NCI-H2196 (cell line): ENCODE measurements around the gene RBL1.
"Not testable (repeated sequence)": the region's sequence is repeated elsewhere in the genome, so short reads cannot be mapped to it uniquely, and the experiment has no call there.

Experiments
- DNase-seq: peaks from one replicate; lab custom pipeline; 2025; ENCODE audit not compliant: unreplicated experiment; lab: John Stamatoyannopoulos, UW

Gene RBL1

GRCh38 chr20:37075932-37076685, 19.7 kb downstream of the RBL1 start:
- DNase-seq = no peak

GRCh38 chr20:37072293-37073196, 23.3 kb downstream of the RBL1 start:
- no peak for DNase-seq

DNA sequence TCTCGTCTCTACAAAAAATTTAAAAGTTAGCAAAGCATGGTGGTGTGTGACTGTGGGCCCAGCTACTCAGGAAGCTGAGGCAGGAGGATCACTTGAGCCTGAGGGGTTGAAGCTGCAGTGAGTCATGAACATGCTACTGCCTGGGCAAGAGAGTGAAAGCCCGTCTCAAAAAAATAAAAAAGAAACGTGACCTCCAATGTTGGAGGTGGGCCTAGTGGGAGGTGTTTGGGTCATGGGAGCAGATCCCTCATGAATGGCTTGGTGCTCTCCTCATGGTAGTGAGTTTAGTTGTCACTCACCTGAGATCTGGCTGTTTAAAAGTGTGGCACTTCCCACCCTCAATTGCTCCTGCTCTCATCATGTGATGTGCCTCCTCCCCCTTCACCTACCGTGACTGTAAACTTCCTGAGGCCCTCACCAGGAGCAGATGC, 24.3 kb downstream of the RBL1 start:
- DNase-seq = no peak

DNA sequence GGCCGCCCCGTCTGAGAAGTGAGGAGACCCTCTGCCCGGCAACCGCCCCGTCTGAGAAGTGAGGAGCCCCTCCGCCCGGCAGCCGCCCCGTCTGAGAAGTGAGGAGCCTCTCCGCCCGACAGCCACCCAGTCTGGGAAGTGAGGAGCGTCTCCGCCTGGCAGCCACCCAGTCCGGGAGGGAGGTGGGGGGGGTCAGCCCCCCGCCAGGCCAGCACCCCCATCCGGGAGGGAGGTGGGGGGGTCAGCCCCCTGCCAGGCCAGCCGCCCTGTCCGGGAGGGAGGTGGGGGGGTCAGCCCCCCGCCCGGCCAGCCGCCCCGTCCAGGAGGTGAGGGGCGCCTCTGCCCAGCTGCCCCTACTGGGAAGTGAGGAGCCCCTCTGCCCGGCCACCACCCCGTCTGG, 26.2 kb downstream of the RBL1 start:
- DNase-seq = not testable (repeated sequence)

- DNase-seq = no peak
Observed at GRCh38 chr20:37066168-37066567, 29.6 kb downstream of the RBL1 start.

- no peak for DNase-seq
Observed at GRCh38 chr20:37055276-37055675, 40.5 kb downstream of the RBL1 start.

DNA sequence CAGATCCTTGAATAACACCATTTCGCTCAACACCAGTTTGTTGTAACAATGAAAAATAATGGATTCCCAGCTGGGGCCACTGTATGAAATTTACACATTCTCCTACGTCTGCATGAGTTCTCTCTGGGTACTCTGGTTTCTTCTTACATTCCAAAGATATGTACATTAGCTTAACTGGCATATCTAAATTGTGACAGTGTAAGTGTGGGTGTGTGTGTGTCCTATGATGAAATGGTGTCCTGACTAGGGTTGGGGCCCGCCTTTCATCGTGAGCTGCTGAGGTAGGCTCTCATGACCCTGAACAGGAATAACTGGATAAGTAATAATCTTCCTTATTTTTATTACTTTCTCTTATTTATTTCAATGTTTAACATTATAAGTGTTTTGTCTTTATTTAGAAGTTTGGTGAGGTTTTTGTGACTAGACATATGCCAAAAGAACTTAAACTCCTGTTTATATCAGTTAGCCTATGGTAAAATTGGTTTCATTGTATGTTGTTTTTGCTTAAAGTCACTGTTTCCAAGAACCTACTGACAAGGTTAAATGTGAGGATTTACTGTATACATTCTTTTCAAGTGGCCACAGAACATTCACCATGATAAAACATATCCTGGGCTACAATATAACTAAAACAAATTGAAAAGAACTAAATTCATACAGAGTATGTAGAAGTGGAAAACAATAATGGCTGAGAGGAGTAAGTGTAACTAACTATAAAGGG, 42.4 kb downstream of the RBL1 start:
- DNase-seq = no peak

- no peak for DNase-seq
Observed at GRCh38 chr20:37042986-37043972, 52.5 kb downstream of the RBL1 start.

GRCh38 chr20:37039366-37039765, 56.4 kb downstream of the RBL1 start:
- not testable (repeated sequence) for DNase-seq

DNA sequence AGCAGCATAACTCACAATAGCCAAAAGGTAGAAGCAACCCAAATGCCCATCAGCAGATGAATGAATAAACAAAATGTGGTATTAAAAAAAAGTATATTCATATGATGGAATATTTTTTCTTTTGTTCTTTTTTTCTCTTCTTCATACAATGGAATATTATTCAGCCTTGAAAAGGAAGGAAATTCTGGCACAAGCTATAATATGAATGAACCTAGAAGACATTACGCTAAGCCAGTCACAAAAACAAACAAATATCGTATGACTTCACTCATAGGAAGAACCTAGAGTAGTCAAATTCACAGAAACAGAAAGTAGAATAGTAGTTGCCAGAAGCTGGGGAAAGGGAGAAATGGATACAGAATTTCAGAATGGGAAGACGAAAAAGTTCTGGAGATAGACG, 63.7 kb downstream of the RBL1 start:
- no peak for DNase-seq

- DNase-seq = no peak
Observed at GRCh38 chr20:37020636-37021035, 75.2 kb downstream of the RBL1 start.

GRCh38 chr20:37012631-37013030, 83.2 kb downstream of the RBL1 start:
- not testable (repeated sequence) for DNase-seq

GRCh38 chr20:37011858-37012257, 83.9 kb downstream of the RBL1 start:
- DNase-seq = not testable (repeated sequence)

DNA sequence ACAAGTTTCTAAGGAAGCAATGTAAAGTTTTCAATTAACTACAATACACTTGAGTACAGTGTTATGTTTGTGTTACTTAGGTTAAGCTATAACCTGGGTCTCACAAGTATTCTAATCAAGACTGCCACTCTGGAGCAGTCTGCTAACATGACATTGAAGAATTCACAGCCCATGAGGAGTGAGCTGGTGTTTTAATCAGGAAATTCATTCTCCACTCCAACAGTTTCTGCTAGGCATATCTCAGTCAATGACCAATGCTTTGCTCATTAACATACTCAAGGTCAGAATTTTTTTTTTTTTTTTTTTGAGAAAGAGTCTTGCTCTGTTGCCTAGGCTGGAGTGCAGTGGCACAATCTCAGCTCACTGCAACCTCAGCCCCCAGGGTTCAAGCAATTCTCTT, 84.7 kb downstream of the RBL1 start:
- no peak for DNase-seq

DNA sequence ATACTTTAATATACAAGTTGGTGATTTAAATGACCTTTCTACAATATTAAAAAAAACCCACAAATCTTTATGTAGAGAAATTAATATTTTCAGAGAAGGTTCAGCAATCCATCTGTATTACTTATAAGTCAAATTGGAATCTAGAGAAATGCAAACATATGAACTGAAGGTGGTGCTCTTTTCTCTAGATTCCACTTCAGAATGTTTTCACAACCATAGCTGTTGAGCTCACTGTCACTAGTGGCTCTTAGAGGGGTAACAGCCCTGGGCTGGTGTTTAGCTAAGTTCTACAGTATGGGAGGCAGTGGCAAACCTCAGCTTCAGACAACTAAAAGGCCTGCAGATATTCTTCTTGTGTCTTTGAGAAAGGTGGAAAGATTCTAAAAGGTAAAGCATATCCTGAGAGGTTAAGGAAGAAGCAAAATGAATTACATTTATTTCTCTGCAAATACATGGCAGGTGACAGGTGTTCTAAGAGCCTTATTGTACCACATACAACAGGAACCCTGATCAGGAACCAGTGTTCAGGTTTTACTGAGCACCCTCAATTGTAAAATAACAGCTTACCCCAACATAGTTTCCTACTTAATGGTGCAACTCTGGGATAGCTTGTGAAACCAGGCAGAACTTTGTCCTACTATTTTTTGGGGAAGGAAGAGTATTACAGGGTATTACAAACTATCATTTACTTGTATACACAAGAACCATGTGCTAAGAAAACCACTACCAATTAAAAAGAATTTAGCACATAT, 87.7 kb downstream of the RBL1 start:
- DNase-seq = no peak

DNA sequence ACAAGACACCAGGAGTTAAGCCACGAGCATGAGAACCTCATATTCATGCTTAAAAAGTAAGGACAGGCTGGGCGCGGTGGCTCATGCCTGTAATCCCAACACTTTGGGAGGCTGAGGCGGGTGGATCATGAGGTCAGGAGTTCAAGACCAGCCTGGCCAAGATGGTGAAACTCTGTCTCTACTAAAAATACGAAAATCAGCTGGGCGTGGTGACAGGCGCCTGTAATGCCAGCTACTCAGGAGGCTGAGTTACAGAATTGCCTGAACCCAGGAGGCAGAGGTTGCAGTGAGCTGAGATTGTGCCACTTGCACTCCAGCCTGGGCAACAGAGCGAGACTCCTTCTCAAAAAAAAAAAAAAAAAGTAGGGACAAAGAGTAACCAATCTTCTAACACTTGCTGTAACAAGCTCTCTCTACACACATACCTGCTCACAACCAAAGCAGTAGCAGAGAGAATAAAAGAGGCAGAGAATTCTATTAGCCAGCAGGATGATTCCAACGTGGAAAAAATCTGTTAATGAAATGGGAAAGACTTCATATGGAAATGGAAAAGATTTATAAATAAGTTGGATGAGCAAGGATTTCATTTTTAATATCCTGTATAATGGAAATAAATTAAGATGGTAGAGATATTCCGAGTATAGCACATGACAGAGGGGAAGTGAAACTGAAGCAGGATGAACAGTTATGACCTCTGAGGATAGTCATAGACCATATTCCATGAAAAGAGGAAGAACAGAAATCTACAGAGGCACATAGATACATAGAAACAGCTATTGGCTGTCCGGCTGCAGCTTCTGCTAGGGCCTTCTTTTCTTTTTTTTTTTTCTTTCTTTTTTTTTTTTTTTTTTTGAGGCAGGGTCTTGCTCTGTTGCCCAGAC, 90.5 kb downstream of the RBL1 start:
- DNase-seq = not testable (repeated sequence)

DNA sequence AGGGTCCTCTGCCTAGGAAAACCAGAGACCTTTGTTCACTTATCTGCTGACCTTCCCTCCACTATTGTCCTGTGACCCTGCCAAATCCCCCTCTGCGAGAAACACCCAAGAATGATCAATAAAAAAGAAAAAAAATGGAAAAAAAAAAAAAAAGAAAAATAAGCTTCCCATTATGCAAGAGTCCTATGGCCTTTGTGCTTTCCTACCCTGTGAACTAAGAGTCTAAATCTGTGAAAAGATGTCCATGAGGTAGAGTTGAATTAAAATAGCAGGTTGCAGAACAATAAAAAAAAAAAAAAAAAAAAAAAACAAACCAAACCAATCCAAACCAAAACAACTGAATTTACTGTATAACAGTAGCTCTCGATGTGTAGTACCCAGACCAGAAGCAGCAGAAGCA, 94.2 kb downstream of the RBL1 start:
- not testable (repeated sequence) for DNase-seq

DNA sequence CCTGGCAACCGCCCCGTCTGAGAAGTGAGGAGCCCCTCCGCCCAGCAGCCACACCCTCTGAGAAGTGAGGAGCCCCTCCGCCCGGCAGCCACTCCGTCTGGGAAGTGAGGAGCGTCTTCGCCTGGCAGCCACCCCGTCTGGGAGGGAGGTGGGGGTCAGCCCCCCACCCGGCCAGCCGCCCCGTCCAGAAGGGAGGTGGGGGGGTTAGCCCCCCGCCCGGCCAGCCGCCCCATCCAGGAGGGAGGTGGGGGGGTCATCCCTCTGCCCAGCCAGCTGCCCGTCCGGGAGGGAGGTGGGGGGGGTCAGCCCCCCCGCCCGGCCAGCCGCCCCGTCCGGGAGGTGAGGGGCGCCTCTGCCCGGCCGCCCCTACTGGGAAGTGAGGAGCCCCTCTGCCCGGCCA, 95.6 kb downstream of the RBL1 start:
- DNase-seq = not testable (repeated sequence)

DNA sequence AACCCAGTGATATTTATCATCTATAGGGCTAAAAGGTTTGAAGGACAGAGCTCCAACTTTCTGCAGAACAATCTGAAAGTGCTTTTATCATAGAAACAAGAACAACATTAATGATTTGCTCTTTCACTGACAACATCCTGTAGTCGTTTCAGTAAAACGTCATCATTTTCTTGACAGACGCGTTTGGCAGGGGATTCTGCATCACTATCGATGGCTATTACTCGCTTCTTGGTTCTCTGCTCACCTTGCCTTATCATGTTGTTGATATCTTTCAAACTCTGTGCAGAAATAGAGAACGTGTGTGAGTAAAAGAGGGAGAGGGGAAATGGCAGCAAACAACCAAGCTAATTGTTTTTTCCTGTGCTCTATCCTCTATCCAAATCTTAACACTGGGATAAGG, 97.1 kb downstream of the RBL1 start:
- no peak for DNase-seq
